Left lung (tissue), 10 donors: Measurements from ENCODE around the gene GPD1L. TPM values are rescaled to one million over a fixed set of nuclear protein-coding genes. Genes with fewer than 3 reads are reported as not detected.
A peak's percentile ranks its signal among the peaks of the same experiment; 100 is the strongest.
"Not testable (repeated sequence)": the region's sequence is repeated elsewhere in the genome, so short reads cannot be mapped to it uniquely, and the experiment has no call there.

Experiments used
- ATAC-seq: fragments of 200-7000 bp; cut with Tn5 transposase; one replicate; pipeline ENCODE4 v1.9.1; 2020; ENCODE audit warnings: moderate library complexity
- DNase-seq, 4 donors: peaks; one replicate each; pipeline ENCODE4 v3.0.0-alpha.2; 2013 to 2020
- H3K27ac ChIP-seq, 2 donors: fragments of 200-600 bp; sonication (generic) in 1 of 2; one replicate each; pipeline versions ENCODE4 v1.5.0 to v1.8.0; 2020 to 2021
- H3K27me3 ChIP-seq, 2 donors: fragments of 200-600 bp; sonication (generic) in 1 of 2; one replicate each; pipeline versions ENCODE4 v1.5.0 to v1.8.0; 2020 to 2021
- H3K36me3 ChIP-seq, 2 donors: fragments of 200-600 bp; sonication (generic) in 1 of 2; one replicate each; pipeline versions ENCODE4 v1.5.0 to v1.8.0; 2020 to 2021
- H3K4me1 ChIP-seq, 2 donors: fragments of 200-600 bp; one replicate each; pipeline ENCODE4 v1.8.0; 2021
- H3K4me3 ChIP-seq, 2 donors: fragments of 200-600 bp; sonication (generic) in 1 of 2; one replicate each; pipeline versions ENCODE4 v1.5.0 to v1.8.0; 2020 to 2021; ENCODE audit warnings: mild to moderate bottlenecking in 1 of 2
- H3K9me3 ChIP-seq, 2 donors: fragments of 200-600 bp; sonication (generic) in 1 of 2; one replicate each; pipeline versions ENCODE4 v1.5.0 to v1.8.0; 2020 to 2021
- intact Hi-C, 2 donors: fragments of 100-400 bp; cut with DNase I; formaldehyde crosslinking; loops; one replicate each; pipeline versions ENCODE4 v1.11.2 to v1.14.2; 2022
- polyA plus RNA-seq, 6 donors: library from polyadenylated mRNA; unstranded; fragments of 120-200 nt; gene quantifications; one replicate each; pipeline ENCODE4 v1.2.1, GENCODE V29; 2013; ENCODE audit not compliant: insufficient read length in 6 of 6
- total RNA-seq, 2 donors: library from RNA; stranded (reverse); fragmentation: NEBNext Ultra II Directional; extraction: Animal tissue kit (Norgen Biotek cat#: 25700); gene quantifications; one replicate each; pipeline ENCODE4 v1.2.1, GENCODE V29; 2021
- TF ChIP-seq, protein P1 (sequence below), 2 donors: fragments of 200-600 bp; sonication (generic) in 1 of 2; IDR thresholded peaks; one replicate each; pipeline versions ENCODE4 v1.5.0 to v1.8.0; 2021; ENCODE audit warnings: antibody characterized with exemption in 2 of 2
- donor health status: DM: no; HTN: yes; CAD: no.
- donor health status: DM: no; HTN: no; CAD: no.

The GPD1L gene
- total and polyA plus RNA-seq, 8 donors, result 36.0 to 62.4 (median 41.9) TPM

DNA sequence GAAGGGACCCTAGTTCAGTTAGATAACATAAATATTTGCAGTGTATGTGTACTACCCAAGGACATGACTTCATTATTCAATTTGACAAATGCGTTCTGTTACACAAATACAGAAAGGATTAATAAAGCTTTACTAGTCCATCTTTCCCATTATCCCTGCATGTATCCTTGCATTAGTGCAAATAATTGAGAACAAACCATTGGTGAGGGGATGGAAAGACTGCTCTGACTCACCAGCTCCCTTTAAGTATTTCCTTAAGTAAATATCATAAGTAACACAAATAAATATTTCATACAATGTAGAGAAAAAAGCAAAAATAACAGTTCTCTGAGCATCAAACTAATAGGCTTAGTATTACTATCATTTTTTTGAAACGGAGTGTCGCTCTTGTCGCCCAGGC, 1.9 kb upstream of the GPD1L start:
- Histone ChIP-seq H3K27ac (no peak overlapping the region), H3K4me1 (peaks cover 13 to 27% of the 10 kb centered on the region in 2 donors), H3K27me3 (no peaks in the 10 kb centered on the region), H3K9me3 (peaks cover 0 to 21% of the 10 kb centered on the region in 2 donors), H3K36me3 (no peaks in the 10 kb centered on the region), H3K4me3 (no peak overlapping the region)
- TF ChIP-seq, protein P1, sequence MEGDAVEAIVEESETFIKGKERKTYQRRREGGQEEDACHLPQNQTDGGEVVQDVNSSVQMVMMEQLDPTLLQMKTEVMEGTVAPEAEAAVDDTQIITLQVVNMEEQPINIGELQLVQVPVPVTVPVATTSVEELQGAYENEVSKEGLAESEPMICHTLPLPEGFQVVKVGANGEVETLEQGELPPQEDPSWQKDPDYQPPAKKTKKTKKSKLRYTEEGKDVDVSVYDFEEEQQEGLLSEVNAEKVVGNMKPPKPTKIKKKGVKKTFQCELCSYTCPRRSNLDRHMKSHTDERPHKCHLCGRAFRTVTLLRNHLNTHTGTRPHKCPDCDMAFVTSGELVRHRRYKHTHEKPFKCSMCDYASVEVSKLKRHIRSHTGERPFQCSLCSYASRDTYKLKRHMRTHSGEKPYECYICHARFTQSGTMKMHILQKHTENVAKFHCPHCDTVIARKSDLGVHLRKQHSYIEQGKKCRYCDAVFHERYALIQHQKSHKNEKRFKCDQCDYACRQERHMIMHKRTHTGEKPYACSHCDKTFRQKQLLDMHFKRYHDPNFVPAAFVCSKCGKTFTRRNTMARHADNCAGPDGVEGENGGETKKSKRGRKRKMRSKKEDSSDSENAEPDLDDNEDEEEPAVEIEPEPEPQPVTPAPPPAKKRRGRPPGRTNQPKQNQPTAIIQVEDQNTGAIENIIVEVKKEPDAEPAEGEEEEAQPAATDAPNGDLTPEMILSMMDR (IDR thresholded peaks at IDR 0.05), result no peak
- ATAC-seq (no peak), DNase-seq (no peak)
- intact Hi-C loops, result no loop called here

DNA sequence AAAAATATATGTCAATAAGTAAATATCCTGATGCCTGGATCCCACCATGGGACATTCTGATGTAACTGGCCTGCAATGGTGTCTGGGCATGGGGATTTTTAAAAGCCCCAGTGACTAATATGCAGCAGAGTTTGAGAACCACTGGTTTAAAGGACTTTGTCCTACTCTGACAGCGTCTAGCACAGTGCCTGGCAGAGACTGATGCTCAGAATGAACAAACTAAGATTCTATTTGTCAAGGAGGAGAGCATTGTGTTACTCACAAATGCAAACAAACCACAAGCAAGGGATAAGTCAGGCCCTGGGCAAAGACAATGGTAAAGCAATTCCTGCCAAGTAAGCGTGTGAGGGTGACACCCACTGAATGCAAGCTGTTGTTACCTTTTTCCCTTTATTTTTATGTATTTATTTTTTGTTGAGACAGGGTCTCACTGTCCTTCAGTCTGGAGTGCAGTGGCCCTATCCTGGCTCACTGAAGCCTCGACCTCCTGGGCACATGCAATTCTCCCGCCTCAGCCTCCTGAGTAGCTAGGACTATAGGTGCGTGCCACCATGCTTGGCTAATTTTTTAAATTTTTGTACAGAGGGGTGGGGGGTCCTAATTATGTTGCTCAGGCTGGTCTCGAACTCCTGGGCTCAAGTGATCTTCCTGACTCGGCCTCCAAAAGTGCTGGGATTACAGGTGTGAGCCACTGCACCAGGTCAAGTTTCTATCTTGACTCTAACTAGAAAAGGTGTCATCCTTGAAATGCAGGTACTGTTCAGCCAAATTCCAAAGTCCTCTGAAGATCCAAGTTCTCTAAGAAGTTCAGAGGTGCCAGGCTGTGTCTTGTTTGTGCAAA, 909 bp upstream of the GPD1L start:
- Histone ChIP-seq H3K4me3 (peak overlapping the region in 1 of 2 donors; percentile 77), H3K4me1 (peaks cover 20 to 35% of the 10 kb centered on the region in 2 donors), H3K27me3 (no peaks in the 10 kb centered on the region), H3K36me3 (no peaks in the 10 kb centered on the region), H3K27ac (peak overlapping the region in 1 of 2 donors; percentile 85), H3K9me3 (peaks cover 0 to 21% of the 10 kb centered on the region in 2 donors)
- TF ChIP-seq, protein P1 (IDR thresholded peaks at IDR 0.05), result no peak
- DNase-seq, result no peak
- no peak for ATAC-seq
- intact Hi-C loops, result no loop called here

DNA sequence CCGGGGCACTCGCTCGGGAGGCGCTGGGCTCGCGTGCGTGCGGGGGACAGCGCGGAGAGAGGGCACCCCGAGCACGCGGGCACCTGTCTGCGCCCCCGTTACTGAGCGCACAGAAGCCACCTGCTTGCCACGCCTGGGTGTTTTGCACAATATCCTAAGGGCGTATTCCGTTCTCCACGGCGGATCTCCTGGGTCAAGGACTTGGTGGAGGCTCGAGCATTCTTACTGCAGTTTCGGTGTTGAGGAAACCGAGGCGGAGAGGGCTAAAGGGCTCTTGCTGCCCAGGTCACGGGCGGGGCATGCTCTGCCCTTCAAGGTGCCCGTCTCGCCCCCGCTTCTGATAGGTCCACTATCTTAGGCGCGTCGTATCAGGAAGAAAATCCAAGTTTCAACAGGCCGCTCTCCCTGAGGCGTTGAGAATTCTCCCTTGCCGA, 526 bp downstream of the GPD1L start:
- intact Hi-C loops, result no loop called here
- H3K27ac ChIP-seq, result peak overlapping the region; percentile 82 to 85
- H3K9me3 ChIP-seq, result peaks cover 0 to 11% of the 10 kb centered on the region in 2 donors
- peak in 3 of 4 donors; percentile 20 to 85 (median 84) for DNase-seq
- no peaks in the 10 kb centered on the region for H3K36me3 ChIP-seq
- TF ChIP-seq, protein P1 (IDR thresholded peaks at IDR 0.05), result no peak
- peaks cover 20 to 46% of the 10 kb centered on the region in 2 donors for H3K4me1 ChIP-seq
- peak; percentile 60 for ATAC-seq
- H3K4me3 ChIP-seq, result peak overlapping the region; percentile 77 to 98
- no peaks in the 10 kb centered on the region for H3K27me3 ChIP-seq

DNA sequence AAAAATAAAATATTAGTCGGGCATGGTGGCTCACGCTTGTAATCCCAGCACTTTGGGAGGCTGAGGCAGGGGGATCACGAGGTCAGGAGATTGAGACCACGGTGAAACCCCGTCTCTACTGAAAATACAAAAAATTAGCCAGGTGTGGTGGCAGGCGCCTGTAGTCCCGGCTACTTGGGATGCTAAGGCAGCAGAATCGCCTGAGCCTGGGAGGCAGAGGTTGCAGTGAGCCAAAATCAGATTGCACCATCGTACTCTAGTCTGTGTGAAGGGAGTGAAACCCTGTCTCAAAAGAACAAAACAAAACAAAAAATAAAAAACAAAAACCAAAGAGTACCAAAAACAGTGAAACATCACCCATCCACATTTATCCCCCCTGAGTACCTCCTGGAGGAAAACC, 1.8 kb downstream of the GPD1L start:
- intact Hi-C loops, H3K4me3 ChIP-seq: not testable (repeated sequence)
- peaks cover 20 to 48% of the 10 kb centered on the region in 2 donors for H3K4me1 ChIP-seq

DNA sequence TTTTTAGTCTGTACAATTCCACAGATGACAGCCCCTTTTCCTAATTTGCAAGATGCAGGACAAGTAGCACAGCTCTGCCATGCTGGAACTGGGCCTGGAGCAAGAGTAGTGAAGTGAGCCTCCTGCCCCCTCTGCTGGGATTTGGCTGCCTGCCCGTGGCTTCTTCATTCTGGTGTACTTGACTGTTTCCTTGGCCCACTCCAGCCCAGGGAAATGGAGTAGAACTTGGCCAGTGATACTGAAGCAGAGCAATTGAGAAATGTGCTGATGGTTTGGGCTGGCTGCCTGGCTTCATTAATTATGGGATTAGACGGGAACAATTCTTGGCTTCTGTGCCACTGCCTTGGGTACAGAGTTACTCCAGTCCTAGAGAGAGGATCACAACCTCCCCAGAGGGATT, 2.8 kb downstream of the GPD1L start:
- Histone ChIP-seq H3K9me3 (no peaks in the 10 kb centered on the region), H3K27me3 (no peaks in the 10 kb centered on the region), H3K36me3 (no peaks in the 10 kb centered on the region), H3K4me1 (peaks cover 20 to 48% of the 10 kb centered on the region in 2 donors), H3K4me3 (no peak overlapping the region), H3K27ac (peak overlapping the region; percentile 65 to 69)
- DNase-seq (peak; percentile 82 to 94 (median 84)), ATAC-seq (peak; percentile 32)
- intact Hi-C loops, result no loop called here
- TF ChIP-seq, protein P1 (IDR thresholded peaks at IDR 0.05), result no peak

More for the DNA sequence above, 1.8 kb downstream of the GPD1L start:
- H3K27ac ChIP-seq, result peak overlapping the region; percentile 69 to 82
- not testable (repeated sequence) for H3K9me3 ChIP-seq, DNase-seq, ATAC-seq, H3K36me3 ChIP-seq, H3K27me3 ChIP-seq
